Right lobe of liver (tissue), 4 donors: Measurements from ENCODE around the gene TGM3.

ENCODE experiments used
- CTCF ChIP-seq, 4 donors: fragments of 200-600 bp in 3 of 4; fragments of 450-650 bp in 1 of 4; IDR thresholded peaks; one replicate each; pipeline versions ENCODE4 v1.5.1 to v1.8.0; 2016 to 2022; ENCODE audit warnings: antibody characterized with exemption in 4 of 4, mild to moderate bottlenecking in 2 of 4
- POLR2A ChIP-seq: fragments of 450-650 bp; IDR thresholded peaks from one replicate; pipeline ENCODE4 v1.6.1; 2017; ENCODE audit warnings: antibody characterized with exemption, mild to moderate bottlenecking
- donor health status: DM: no; HTN: no; CAD: no.
- donor health status: DM: no; HTN: no; CAD: no.
- donor health status: DM: no; HTN: yes; CAD: no.

DNA sequence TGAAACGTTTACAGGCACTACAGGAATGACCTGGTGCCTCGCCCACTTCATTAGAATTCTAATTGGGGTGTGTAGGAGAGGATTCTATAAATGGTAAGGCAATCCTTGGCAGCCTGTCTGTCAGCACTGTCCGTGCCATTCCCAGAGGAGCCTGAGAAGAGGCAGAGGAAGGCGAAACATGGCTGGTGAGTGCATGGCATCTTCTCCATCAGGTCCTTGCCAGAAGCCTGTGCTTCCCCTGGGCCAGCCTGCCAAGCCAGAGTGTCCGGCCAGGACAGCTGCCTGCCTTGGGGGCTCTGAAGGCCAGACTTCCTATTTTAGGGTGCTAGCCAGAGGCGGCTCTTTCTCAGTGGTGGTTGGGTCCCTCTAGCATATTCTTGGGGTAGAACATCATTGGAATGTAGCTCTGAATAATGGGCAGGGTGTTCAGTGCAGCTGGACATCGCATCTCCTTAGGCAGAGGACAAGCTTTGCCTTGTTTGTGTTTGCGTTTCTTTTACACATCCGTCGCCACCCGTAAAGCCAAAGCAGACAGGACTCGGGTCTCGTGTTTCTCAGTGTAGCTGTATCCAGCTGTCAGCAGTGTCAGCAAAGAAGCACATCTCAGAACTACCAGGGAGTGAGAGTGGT lies at the start of gene TGM3:
- no peak for TF ChIP-seq CTCF (IDR thresholded peaks at IDR 0.05)
- no peak for TF ChIP-seq POLR2A
